ENCODE measurements around the gene ADGRA1.

- no peak for TF ChIP-seq CTCF (IDR thresholded peaks at IDR 0.05)
- TF ChIP-seq POLR2A (IDR thresholded peaks at IDR 0.05) = no peak
These were observed 42.0 kb upstream of the ADGRA1 start for GRCh38 chr10:133045556-133046389.
